NCI-H2081 (cell line): Measurements from ENCODE around the gene CCDC167.
A peak's percentile ranks its signal among the peaks of the same experiment; 100 is the strongest.
"Not testable (repeated sequence)": the region's sequence is repeated elsewhere in the genome, so short reads cannot be mapped to it uniquely, and the experiment has no call there.

Source experiments
- DNase-seq, 2 experiments: peaks; one replicate each; lab custom pipeline; 2025; lab: John Stamatoyannopoulos, UW

Gene CCDC167

DNA sequence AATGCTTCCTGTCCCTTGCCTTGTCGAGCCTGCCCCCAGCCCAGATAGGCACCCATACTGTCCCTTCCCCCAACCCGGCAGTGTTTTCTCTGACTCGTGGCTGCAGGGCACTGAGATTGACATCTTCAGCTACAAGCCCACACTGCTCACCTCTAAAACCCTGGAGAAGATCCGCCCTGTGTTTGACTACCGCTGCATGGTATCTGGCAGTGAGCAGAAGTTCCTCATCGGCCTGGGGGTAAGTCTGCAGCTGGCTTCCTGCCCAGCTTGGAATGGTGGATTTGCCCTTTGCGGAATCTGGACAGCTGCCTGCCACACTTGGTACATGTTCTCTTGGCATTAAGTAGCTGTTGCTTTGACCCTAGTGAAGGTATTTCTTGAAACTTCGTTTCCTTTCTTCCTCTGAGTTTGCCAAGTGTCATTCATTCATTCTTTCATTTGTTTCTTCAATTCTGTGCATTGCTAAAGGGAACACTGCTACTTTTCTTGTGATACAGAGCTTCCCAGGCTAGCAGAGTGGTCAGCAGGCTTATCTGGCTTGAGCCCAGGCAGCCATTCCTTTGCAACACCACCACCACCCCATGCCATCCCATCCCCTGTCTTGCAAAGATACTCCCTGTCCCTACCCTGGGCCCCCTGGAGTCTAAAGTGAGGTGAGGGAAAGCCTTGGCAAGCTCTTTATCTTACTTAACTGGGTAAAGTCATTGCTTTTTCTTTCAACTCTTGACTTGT is 26.2 kb downstream of the CCDC167 start:
- DNase-seq: peak; percentile 23 to 37

DNA sequence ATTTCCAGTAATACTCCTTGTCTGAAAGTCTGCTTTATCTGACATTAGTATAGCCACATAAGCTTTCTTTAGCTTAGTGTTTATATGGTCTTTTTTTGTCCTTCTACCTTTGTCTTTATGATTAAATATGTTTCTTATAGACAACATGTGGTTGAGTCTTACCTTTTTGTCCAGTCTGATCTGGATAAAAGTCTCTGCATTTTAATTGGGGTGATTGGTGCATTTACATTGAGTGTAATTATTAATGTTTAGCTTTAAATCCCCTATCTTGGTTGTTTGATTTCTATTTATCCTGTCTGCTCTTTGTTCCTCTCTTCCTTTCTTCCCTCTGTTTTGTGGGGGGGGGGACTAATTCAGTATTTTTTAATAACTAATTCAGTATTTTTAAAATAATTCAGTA is 32.0 kb downstream of the CCDC167 start:
- no peak for DNase-seq

DNA sequence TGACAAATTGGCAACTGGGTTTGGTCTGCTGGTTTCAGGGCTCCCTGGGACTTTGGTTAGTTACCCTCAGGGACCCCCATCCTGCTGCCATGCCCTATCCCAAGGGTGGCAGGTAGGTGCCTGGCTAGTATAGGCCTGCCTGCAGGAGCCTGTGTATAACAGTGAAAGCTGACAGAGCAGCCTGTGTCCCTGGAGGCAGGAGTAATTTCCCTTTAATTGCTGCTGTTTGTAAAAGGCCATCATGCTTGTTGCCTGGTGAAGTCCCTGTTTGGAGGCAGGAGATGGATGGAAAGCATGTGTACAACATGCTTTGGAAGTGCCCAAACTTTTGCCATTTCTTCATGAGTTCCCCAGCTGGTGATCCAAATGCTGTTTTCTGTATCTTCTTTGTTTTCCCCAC is 36.6 kb downstream of the CCDC167 start:
- no peak for DNase-seq

DNA sequence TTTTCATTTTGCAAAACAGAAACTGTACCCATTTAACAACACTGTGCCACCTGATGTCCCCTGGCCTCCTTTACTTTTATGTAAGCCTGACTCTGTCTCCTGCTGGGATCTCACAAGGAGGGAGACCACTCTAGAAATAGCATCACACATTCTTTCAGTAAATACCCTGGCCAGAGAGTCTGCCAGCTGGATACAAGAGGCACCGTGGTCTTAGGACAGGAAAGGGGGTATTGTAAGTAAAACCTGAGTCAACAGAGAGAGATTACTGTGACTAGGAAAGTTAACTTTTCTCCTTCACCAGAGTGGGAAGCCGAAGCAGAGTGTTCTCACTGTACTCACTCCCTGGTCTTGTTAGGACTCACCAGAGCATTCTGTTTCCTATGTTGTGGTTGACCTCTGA is 38.9 kb downstream of the CCDC167 start:
- no peak for DNase-seq

- peak in 1 of 2 experiments; percentile 14 for DNase-seq
These were observed 39.5 kb downstream of the CCDC167 start for GRCh38 chr6:37459981-37460800.

DNA sequence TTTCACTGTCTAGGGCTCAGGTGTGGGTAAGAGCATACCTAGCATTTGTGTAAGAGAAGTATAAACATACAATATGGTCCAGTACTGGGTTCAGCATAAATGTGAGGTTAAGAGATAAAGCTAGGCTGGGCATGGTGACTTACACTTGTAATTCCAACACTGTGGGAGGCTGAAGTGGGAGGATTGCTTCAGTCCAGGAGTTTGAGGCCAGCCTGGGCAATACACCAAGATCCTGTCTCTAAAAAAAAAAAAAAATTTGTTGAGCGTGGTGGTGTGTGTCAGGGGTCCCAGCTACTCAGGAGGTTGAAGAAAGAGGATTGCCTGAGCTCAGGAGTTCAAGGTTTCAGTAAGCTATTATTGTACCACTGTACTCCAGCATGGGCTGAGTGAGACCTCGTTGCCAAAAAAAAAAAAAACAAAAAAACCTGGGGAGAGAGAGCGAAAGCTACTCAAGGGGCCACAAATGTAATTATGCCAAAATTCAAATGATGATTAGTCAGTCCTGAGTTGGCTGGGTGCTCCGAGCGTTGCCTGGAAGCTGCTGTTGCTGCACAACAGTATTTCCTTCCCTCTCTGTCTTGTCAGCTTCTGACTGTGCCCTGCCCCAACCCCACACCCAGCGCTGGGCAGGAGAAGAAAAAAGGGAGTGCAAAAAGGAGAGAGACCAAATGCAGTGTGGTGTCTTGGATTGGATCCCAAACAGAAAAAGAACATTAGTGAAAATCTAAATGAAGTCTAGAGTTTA is 42.7 kb downstream of the CCDC167 start:
- DNase-seq: no peak

GRCh38 chr6:37456126-37456525 is 43.6 kb downstream of the CCDC167 start:
- DNase-seq: no peak

GRCh38 chr6:37454420-37455140 is 45.1 kb downstream of the CCDC167 start:
- no peak for DNase-seq

- DNase-seq: no peak
These were observed 47.2 kb downstream of the CCDC167 start for GRCh38 chr6:37452522-37452921.

- no peak for DNase-seq
These were observed 48.1 kb downstream of the CCDC167 start for GRCh38 chr6:37451441-37452193.

DNA sequence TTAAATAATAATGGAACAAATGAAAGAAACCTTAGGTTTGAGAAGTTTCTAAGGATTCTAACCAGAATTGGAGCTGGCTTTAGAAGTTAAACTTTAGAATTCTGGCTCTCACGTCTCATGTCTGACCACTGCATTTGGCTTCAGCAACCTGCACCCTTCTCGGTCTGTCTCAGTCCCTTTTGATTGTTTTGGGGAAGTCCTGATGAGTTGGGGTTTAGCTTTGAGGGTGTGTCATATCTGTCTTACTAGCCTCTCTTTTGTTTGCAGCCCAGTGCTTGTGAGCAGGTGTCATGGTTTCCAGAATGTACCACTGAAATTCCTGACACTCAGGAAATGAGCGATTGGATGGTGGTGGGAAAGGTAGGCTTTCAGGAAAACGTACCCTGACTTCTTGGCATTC is 49.7 kb downstream of the CCDC167 start:
- DNase-seq: no peak

DNA sequence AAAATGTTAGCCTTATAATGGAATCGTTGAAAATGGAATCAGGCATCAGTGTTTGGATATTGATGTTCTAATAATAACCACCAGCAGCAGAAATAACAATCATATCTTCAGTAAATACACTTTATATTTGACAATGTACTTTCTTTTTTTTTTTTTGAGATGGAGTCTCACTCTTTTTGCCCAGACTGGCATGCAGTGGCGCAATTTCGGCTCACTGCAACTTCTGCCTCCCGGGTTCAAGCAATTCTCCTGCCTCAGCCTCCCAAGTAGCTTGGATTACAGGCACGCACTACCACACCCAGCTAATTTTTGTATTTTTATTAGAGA is 56.5 kb downstream of the CCDC167 start:
- not testable (repeated sequence) for DNase-seq

- DNase-seq: no peak
These were observed 57.1 kb downstream of the CCDC167 start for GRCh38 chr6:37442416-37443215.

DNA sequence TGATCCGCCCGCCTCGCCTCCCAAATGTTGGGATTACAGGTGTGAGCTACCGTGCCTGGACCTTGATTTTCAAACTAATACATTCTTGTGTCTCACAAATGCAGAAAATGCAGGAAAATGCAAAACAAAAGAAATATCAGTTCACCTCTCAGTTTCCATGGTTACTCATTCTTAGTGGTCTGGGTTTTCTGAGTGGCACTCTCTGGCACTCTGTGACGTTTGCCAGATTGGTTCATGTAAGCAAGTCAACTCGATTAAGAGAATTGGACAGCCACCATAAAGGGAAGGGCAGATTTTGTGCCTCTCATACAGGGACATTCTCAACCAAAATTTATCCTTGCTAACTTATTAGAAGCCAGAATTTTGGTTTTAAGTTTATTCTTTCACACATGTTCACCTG is 58.0 kb downstream of the CCDC167 start:
- DNase-seq: no peak

DNA sequence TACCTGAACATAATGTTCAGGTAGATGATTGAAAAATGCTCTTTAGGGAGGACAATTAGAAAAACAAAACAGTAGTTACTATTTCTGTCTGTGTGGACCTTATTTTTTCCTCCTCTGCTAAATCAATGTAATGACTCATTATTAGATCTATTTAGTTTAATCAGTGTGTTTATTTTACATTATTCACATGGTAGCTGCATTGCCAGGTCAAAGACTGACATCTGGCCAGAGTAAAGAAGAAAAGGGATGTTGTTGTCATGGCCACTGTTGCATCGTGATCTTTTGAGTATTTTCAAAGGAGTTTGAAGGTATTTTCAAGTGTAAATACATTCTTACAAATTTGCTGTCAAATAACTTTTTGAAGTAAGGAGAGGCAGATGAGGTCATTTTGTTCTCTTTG is 60.8 kb downstream of the CCDC167 start:
- DNase-seq: no peak

GRCh38 chr6:37435816-37436215 is 63.9 kb downstream of the CCDC167 start:
- DNase-seq: no peak

GRCh38 chr6:37435373-37435772 is 64.3 kb downstream of the CCDC167 start:
- no peak for DNase-seq

DNA sequence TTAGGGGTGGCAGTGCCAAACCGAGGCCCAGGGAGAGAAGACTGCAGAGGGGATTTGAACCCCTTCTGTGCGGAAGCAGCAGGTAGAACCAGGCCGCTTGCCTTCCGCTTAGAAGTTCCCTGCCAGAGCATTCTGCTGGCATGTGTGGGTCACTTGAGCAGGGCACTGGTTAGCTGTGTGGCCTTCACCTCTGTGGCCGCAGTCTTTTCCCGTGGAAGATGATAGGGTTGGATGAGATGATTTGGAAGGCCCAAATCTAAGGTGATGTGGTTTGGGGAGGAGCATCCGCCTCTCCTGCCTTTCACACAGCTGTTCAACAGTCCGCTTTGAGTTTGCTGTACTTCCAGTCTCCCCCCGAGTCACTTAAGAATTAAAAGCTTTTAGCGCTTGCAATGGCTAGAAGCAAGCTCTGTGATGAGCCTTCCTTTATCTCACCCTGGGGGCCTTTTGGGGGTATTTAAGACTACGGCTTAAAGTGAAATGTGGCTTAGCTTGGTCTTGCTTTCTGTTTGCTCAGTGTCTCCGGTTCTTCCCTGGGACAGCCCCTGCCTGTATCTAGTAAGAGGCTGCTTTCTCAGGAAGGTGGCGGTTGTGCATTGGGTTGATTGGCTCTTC is 65.9 kb downstream of the CCDC167 start:
- no peak for DNase-seq
